ENCODE measurements around the gene FOXK1. TPM values are rescaled to one million over a fixed set of nuclear protein-coding genes. Genes with fewer than 3 reads are reported as not detected.

Gene FOXK1
- total and polyA plus RNA-seq, 9 of the 15 experiments (the other 6 are each of a cell fraction or from before 2014, with no cell fraction given) = 0.32 to 45.5 (median 8.1) TPM

- TF ChIP-seq, protein P1, sequence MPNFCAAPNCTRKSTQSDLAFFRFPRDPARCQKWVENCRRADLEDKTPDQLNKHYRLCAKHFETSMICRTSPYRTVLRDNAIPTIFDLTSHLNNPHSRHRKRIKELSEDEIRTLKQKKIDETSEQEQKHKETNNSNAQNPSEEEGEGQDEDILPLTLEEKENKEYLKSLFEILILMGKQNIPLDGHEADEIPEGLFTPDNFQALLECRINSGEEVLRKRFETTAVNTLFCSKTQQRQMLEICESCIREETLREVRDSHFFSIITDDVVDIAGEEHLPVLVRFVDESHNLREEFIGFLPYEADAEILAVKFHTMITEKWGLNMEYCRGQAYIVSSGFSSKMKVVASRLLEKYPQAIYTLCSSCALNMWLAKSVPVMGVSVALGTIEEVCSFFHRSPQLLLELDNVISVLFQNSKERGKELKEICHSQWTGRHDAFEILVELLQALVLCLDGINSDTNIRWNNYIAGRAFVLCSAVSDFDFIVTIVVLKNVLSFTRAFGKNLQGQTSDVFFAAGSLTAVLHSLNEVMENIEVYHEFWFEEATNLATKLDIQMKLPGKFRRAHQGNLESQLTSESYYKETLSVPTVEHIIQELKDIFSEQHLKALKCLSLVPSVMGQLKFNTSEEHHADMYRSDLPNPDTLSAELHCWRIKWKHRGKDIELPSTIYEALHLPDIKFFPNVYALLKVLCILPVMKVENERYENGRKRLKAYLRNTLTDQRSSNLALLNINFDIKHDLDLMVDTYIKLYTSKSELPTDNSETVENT (CRISPR knock-in tag; IDR thresholded peaks at IDR 0.05) = no peak
Observed at GRCh38 chr7:4755045-4755444, 73.0 kb downstream of the FOXK1 start (continued).

DNA sequence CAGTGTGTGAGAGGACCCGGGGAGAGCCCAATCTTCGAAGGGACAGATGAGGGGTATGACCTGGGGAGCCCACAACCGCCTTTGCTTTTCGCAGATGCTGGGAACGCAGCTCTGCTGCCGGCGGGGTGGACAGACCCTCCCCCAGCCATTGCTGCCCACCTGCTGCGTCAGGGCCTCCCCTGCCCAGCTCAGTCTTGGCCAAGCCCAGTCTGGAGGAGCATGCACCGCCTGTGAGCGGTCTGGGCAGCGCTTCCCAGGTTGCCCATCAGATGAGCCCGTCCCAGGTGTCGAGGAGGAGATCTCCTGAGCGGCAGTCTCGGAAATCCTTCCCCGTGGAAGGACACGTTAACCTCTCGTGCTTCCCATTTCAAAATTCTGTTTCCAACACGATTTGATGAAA, 76.0 kb downstream of the FOXK1 start:
- H3K9ac ChIP-seq (ENCODE audit: insufficient read depth in 1 of 2, low read depth in 2 of 2, low read length in 2 of 2) = no peak overlapping the region; a peak in 1 of 4 replicates
- H3K36me3 ChIP-seq (ENCODE audit: control insufficient read depth, insufficient read depth, low read length) = peaks cover 88% of the 10 kb centered on the region; the same call in 2 of the 3 replicates
- POLR2A ChIA-PET = interaction anchor here (1.0 kb wide), 1 partner anchor 127 kb away, joined by 4 read pairs; no protein-coding TSS in a partner anchor
- H2AFZ ChIP-seq (ENCODE audit: low read depth, low read length) = no peak overlapping the region
- no peaks in the 10 kb centered on the region for H3K9me3 ChIP-seq (replicated peaks; ENCODE audit: control insufficient read depth, insufficient read depth, low read depth, low read length)
- no peak overlapping the region for H3K4me3 ChIP-seq
- DNase-seq (ENCODE audit: extremely low read depth in 1 of 4, low spot score in 3 of 4) (no peak), FAIRE-seq (no peak), ATAC-seq (no peak)
- H3K4me1 ChIP-seq (replicated peaks in 1 of 2; ENCODE audit: control insufficient read depth in 2 of 2, insufficient read depth in 2 of 2, low read length in 2 of 2) = peaks cover 0 to 21% of the 10 kb centered on the region in 2 experiments; a peak in 2 of 5 replicates
- H4K20me1 ChIP-seq (replicated peaks; ENCODE audit: control insufficient read depth, insufficient read depth, low read length) = peaks cover 14% of the 10 kb centered on the region; the same call in 1 of the 2 replicates
- WGBS (ENCODE audit: insufficient coverage, low coverage, missing lambda C conversion rate) = 94% methylated on average over 17 of the region's 19 CpGs
- CTCF ChIA-PET (ENCODE audit: low intra/inter-chr PET ratio) = interaction anchor here (0.6 kb wide), 1 partner anchor 1007 kb away, joined by 3 read pairs; no protein-coding TSS in a partner anchor
- H3K79me2 ChIP-seq (ENCODE audit: control insufficient read depth, insufficient read depth, low read length) = peaks cover 10% of the 10 kb centered on the region; the same call in 2 of the 3 replicates
- no peaks in the 10 kb centered on the region for H3K27me3 ChIP-seq (ENCODE audit: control insufficient read depth in 2 of 2, insufficient read depth in 2 of 2, low read length in 2 of 2)
- no peaks in the 10 kb centered on the region for H3K9me1 ChIP-seq (ENCODE audit: control insufficient read depth, insufficient read depth, low read length)
- TF ChIP-seq RBM22 (IDR thresholded peaks at IDR 0.05; ENCODE audit: low read depth, low read length, poor library complexity, severe bottlenecking) (peak; percentile 49), NFIX (CRISPR knock-in tag; IDR thresholded peaks at IDR 0.05; ENCODE audit: low read depth) (no peak), CBX8 (IDR thresholded peaks at IDR 0.05; ENCODE audit: borderline replicate concordance, extremely low read depth, low read depth, low read length, poor library complexity, severe bottlenecking) (no peak), POLR2G (IDR thresholded peaks at IDR 0.05; ENCODE audit: low read depth, low read length) (peak; percentile 40; the same call in 1 of the 2 replicates)
- H3K27ac ChIP-seq (ENCODE audit: extremely low read depth, low read depth, low read length) = no peak overlapping the region
- H3K4me2 ChIP-seq (ENCODE audit: insufficient read depth, low read length) = no peak overlapping the region
- intact Hi-C loops (cut with micrococcal nuclease) = no loop called here
- in situ Hi-C loops (cut with MboI) = no loop called here
- no TSS peak for BruUV-seq (replicated peaks)

Measured in K562 (cell line).